GM06990 (cell line): ENCODE results near the gene RIMS1.

ENCODE experiments used
- DNase-seq: peaks from one replicate; pipeline ENCODE4 v3.0.0-alpha.2; 2011; ENCODE audit not compliant: insufficient read length; ENCODE audit errors: extremely low read depth
- H3K27me3 ChIP-seq: replicated peaks from 2 replicates; pipeline ENCODE4 v1.6.0; 2011; ENCODE audit warnings: low read length; ENCODE audit not compliant: control insufficient read depth, insufficient read depth
- H3K36me3 ChIP-seq: 2 replicates; pipeline ENCODE4 v1.5.1; 2011; ENCODE audit warnings: low read length; ENCODE audit not compliant: control insufficient read depth, insufficient read depth
- H3K4me3 ChIP-seq: replicated peaks from 2 replicates; pipeline ENCODE4 v1.5.1; 2011; ENCODE audit warnings: low read depth, mild to moderate bottlenecking, control low read depth, low read length
- CTCF ChIP-seq: IDR thresholded peaks from 2 replicates; pipeline ENCODE4 v1.5.1; 2011; ENCODE audit warnings: low read length, control low read depth, mild to moderate bottlenecking, inconsistent platforms; ENCODE audit not compliant: insufficient read depth, poor library complexity, severe bottlenecking

RIMS1 gene

GRCh38 chr6:71900642-71901041 is 14.3 kb downstream of the RIMS1 start:
- Histone ChIP-seq H3K36me3 (no peaks in the 10 kb centered on the region), H3K4me3 (no peak overlapping the region), H3K27me3 (no peaks in the 10 kb centered on the region)
- no peak for DNase-seq
- no peak for TF ChIP-seq CTCF

- peak; percentile 45 for DNase-seq
- no peak overlapping the region for H3K4me3 ChIP-seq
- H3K36me3 ChIP-seq, result no peaks in the 10 kb centered on the region
- H3K27me3 ChIP-seq, result no peaks in the 10 kb centered on the region
- TF ChIP-seq CTCF, result no peak
Measured at GRCh38 chr6:71902261-71902660, 15.9 kb downstream of the RIMS1 start.

- no peak for TF ChIP-seq CTCF
- DNase-seq, result no peak
- Histone ChIP-seq H3K27me3 (no peaks in the 10 kb centered on the region), H3K36me3 (no peaks in the 10 kb centered on the region), H3K4me3 (no peak overlapping the region)
Measured at GRCh38 chr6:71906813-71907212, 20.5 kb downstream of the RIMS1 start.

GRCh38 chr6:71908162-71908765 is 21.9 kb downstream of the RIMS1 start:
- DNase-seq, result peak; percentile 47
- H3K27me3 ChIP-seq, result no peaks in the 10 kb centered on the region
- H3K4me3 ChIP-seq, result no peak overlapping the region
- TF ChIP-seq CTCF, result no peak
- H3K36me3 ChIP-seq, result no peaks in the 10 kb centered on the region

GRCh38 chr6:71913444-71914234 is 27.3 kb downstream of the RIMS1 start:
- DNase-seq, result no peak
- Histone ChIP-seq H3K4me3 (no peak overlapping the region), H3K36me3 (no peaks in the 10 kb centered on the region), H3K27me3 (no peaks in the 10 kb centered on the region)
- no peak for TF ChIP-seq CTCF
